NB4 (cell line): Measurements from ENCODE around the gene SUFU.

ENCODE experiments used
- DNase-seq: peaks from one replicate; pipeline ENCODE4 v3.0.0; 2010; ENCODE audit warnings: low read depth
- H3K4me3 ChIP-seq: one replicate; pipeline ENCODE4 v1.5.1; 2011; ENCODE audit warnings: mild to moderate bottlenecking, low read depth, low read length, moderate library complexity
- MYC ChIP-seq: IDR thresholded peaks from 2 replicates; pipeline ENCODE4 v1.6.1; 2011; ENCODE audit warnings: low read depth, low read length
- POLR2A ChIP-seq: IDR thresholded peaks from 2 replicates; pipeline ENCODE4 v1.6.1; 2011; ENCODE audit warnings: mild to moderate bottlenecking; ENCODE audit not compliant: insufficient read length; ENCODE audit errors: extremely low read depth
- TF ChIP-seq, protein P1 (sequence below): IDR thresholded peaks from one replicate; pipeline ENCODE4 v1.5.1; 2012; ENCODE audit warnings: low read depth, low read length
- TF ChIP-seq, protein P2 (sequence below): IDR thresholded peaks from 2 replicates; pipeline ENCODE4 v1.6.1; 2011; ENCODE audit warnings: low read depth, low read length

The SUFU gene

DNA sequence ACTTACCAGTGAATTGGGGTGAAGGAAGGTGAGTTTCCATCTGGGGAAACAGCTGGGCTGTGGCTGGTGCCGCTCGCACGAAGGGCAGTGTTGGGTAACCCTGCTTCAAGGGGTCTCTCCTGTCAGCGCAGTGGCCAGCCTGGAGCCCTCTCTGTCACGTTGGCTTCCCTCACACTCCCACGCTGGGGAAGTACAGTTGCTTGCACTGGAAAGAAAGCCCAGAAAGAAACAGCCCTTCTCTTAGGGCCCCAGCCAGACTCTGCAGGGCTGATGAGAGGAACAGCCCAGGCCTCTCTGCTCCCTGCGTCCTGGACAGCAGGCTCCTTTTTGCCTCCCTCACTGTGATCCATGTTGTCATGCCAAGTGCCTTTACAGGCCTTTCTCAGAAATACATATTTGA, 100.2 kb downstream of the SUFU start:
- DNase-seq = peak; percentile 95
- TF ChIP-seq, protein P1, sequence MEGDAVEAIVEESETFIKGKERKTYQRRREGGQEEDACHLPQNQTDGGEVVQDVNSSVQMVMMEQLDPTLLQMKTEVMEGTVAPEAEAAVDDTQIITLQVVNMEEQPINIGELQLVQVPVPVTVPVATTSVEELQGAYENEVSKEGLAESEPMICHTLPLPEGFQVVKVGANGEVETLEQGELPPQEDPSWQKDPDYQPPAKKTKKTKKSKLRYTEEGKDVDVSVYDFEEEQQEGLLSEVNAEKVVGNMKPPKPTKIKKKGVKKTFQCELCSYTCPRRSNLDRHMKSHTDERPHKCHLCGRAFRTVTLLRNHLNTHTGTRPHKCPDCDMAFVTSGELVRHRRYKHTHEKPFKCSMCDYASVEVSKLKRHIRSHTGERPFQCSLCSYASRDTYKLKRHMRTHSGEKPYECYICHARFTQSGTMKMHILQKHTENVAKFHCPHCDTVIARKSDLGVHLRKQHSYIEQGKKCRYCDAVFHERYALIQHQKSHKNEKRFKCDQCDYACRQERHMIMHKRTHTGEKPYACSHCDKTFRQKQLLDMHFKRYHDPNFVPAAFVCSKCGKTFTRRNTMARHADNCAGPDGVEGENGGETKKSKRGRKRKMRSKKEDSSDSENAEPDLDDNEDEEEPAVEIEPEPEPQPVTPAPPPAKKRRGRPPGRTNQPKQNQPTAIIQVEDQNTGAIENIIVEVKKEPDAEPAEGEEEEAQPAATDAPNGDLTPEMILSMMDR = no peak
- TF ChIP-seq, protein P2, sequence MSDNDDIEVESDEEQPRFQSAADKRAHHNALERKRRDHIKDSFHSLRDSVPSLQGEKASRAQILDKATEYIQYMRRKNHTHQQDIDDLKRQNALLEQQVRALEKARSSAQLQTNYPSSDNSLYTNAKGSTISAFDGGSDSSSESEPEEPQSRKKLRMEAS = no peak
- peak; percentile 61; the same call in 1 of the 2 replicates for TF ChIP-seq MYC
- TF ChIP-seq POLR2A = no peak
- H3K4me3 ChIP-seq = no peak overlapping the region

DNA sequence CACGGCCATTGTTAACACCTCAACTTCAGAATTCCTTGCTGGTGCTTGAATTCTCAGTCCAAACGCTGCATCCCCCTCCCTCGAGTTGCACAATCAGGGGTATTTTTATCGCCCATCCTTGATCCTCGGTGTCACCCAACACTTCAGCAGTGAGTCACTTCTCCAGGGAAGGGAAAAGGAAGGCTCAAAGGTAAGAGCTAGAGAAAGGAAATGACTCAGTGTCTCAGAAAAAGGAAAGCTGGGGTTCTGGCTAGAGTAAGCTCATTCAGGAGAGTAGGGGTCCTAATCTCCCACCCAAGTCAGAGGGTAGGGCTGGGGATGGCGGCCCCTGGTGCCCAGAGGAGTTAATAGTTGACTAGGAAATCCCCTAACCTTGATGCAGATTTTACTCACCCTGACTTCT, 100.7 kb downstream of the SUFU start:
- TF ChIP-seq, protein P1 = peak; percentile 31
- no peak for TF ChIP-seq MYC
- no peak for TF ChIP-seq POLR2A
- TF ChIP-seq, protein P2 = no peak
- no peak overlapping the region for H3K4me3 ChIP-seq
- peak; percentile 78 for DNase-seq

DNA sequence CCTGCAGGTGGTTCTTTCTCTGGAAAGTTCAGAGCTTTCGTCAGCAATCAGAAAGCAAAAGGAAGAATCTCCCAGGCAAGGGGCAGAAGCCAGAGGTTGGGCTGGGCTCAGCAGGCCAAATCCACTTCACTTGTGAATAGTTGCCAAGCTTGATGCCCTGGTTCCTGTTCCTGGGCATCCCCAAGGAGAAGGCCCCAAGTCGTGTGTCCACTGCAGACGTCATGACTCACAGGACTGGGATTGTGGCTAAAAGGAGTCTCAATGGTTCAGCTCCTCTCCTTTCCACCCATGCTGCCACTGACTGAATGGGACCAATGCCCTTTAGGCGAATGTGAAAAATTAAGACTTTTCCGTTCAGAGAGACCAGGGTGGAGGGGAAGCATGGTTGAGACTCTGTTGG, 101.9 kb downstream of the SUFU start:
- DNase-seq = no peak
- no peak overlapping the region for H3K4me3 ChIP-seq
- TF ChIP-seq MYC = no peak
- TF ChIP-seq, protein P1 = no peak
- no peak for TF ChIP-seq POLR2A
- TF ChIP-seq, protein P2 = no peak

DNA sequence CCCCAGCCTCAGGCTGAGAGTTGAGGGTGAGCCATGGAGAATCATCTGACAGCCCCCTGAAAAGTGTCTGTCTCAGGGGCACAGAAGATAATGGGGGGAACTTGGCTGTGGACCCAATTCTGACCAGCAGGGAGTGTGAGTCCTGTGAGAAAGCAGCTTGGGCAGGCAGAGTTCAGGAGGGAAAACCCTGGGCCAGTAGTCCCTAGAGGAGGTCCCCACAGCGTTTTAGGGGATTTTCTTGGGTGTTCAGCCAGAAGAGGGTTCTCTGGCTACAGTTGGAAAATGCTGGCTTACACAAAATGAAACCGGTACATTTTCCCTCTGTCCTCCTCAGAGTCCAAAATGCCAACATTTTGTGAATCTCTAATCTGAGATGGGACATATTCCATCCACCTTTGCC, 104.7 kb downstream of the SUFU start:
- H3K4me3 ChIP-seq = no peak overlapping the region
- no peak for DNase-seq
- TF ChIP-seq, protein P2 = no peak
- no peak for TF ChIP-seq POLR2A
- TF ChIP-seq, protein P1 = no peak
- TF ChIP-seq MYC = no peak

DNA sequence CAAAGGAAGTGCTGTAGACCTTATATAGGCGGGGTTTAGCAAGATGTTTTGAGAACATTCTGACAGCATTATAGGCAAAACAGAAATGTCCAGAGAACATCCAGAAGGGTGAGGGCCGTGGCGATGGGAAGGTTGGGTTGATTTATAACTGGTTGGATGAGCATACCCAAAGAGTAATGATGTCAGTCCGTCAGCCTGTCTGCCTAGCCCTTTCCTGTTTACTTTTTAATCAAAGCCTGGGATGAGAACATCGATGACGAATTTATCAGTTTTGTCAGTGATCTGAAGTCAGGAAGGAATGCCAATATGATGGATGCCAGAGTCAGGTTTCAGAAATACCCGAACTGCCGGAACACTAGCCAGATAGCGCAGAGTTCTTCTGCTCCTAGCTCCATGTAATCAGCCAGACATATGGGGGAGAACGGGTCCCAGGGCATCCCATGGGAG, 106.7 kb downstream of the SUFU start:
- H3K4me3 ChIP-seq = no peak overlapping the region
- DNase-seq = no peak
- TF ChIP-seq POLR2A (no peak), MYC (no peak)
- TF ChIP-seq, protein P2 = no peak
- TF ChIP-seq, protein P1 = no peak
